ENCODE results near the gene PEX14.

The PEX14 gene

GRCh38 chr1:10431070-10431730 is 43.5 kb upstream of the PEX14 start:
- TF ChIP-seq REST (IDR thresholded peaks at IDR 0.05; ENCODE audit: insufficient read depth in 1 of 2, low read depth in 2 of 2, low read length in 2 of 2) (no peak), TAF1 (IDR thresholded peaks at IDR 0.05; ENCODE audit: borderline replicate concordance, insufficient read depth, low read length) (no peak)

GRCh38 chr1:10432910-10433700 is 41.6 kb upstream of the PEX14 start:
- no peak for TF ChIP-seq FOXP2 (optimal IDR thresholded peaks at IDR 0.05; ENCODE audit: borderline replicate concordance, extremely low read depth, extremely low read length, insufficient read depth)
- no peak for TF ChIP-seq SIN3A (IDR thresholded peaks at IDR 0.05; ENCODE audit: borderline replicate concordance, insufficient read depth, low read length)
- TF ChIP-seq TAF1 (IDR thresholded peaks at IDR 0.05; ENCODE audit: borderline replicate concordance, insufficient read depth, low read length): no peak
- TF ChIP-seq POLR2AphosphoS5 (IDR thresholded peaks at IDR 0.05; ENCODE audit: low read depth, low read length): no peak
- no peak for TF ChIP-seq REST (IDR thresholded peaks at IDR 0.05; ENCODE audit: insufficient read depth in 1 of 2, low read depth in 2 of 2, low read length in 2 of 2)

GRCh38 chr1:10433790-10434189 is 41.0 kb upstream of the PEX14 start:
- TF ChIP-seq TAF1 (IDR thresholded peaks at IDR 0.05; ENCODE audit: borderline replicate concordance, insufficient read depth, low read length) (no peak), SIN3A (IDR thresholded peaks at IDR 0.05; ENCODE audit: borderline replicate concordance, insufficient read depth, low read length) (no peak), POLR2AphosphoS5 (IDR thresholded peaks at IDR 0.05; ENCODE audit: low read depth, low read length) (no peak), REST (IDR thresholded peaks at IDR 0.05; ENCODE audit: insufficient read depth in 1 of 2, low read depth in 2 of 2, low read length in 2 of 2) (no peak), FOXP2 (optimal IDR thresholded peaks at IDR 0.05; ENCODE audit: borderline replicate concordance, extremely low read depth, extremely low read length, insufficient read depth) (no peak)

GRCh38 chr1:10434590-10434989 is 40.2 kb upstream of the PEX14 start:
- TF ChIP-seq POLR2AphosphoS5 (IDR thresholded peaks at IDR 0.05; ENCODE audit: low read depth, low read length) (no peak), FOXP2 (optimal IDR thresholded peaks at IDR 0.05; ENCODE audit: borderline replicate concordance, extremely low read depth, extremely low read length, insufficient read depth) (no peak), SIN3A (IDR thresholded peaks at IDR 0.05; ENCODE audit: borderline replicate concordance, insufficient read depth, low read length) (no peak), TAF1 (IDR thresholded peaks at IDR 0.05; ENCODE audit: borderline replicate concordance, insufficient read depth, low read length) (no peak), REST (IDR thresholded peaks at IDR 0.05; ENCODE audit: insufficient read depth in 1 of 2, low read depth in 2 of 2, low read length in 2 of 2) (no peak)
